ENCODE data around the gene VOPP1.
"Not testable (repeated sequence)": the region's sequence is repeated elsewhere in the genome, so short reads cannot be mapped to it uniquely, and the experiment has no call there.

VOPP1 gene

DNA sequence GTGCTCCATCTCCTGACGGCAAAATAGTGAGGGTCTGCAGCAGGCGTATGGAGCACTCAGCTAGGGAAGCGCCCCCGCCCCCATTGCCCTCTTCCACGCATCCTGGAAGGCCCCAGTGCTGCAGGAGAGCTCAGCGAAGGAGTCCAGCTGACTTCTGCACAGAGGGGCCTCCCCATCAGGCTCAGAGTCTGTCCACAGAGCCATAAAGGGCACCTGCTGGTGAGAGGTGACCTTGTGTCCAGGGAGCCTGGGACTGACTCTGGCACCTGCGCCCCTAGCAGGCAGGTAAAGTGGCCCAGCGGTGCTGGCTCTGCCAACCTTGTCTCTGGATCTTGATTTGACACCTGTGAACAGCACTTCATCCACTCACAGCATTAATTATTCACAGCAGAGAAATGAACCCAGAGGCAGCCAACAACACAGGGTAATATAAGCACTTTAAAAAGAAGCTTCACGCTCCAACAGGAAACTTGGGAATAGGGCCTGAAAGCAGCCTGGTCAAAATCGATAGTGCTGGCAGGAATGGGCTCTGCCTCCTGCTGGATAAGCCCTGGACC lies 59.6 kb downstream of the VOPP1 start:
- Histone ChIP-seq H4K20me1 (ENCODE audit: control insufficient read depth, insufficient read depth, low read depth, low read length) (no peaks in the 10 kb centered on the region), H3K27me3 (ENCODE audit: control insufficient read depth, low read length) (no peaks in the 10 kb centered on the region), H3K4me1 (ENCODE audit: control insufficient read depth, low read length) (peaks cover 20% of the 10 kb centered on the region), H3K4me3 (ENCODE audit: low read length) (no peak overlapping the region), H3F3A (ENCODE audit: control insufficient read depth, insufficient read depth) (no peaks in the 10 kb centered on the region), H3K79me2 (ENCODE audit: control insufficient read depth, low read length) (0 out of 2 replicates have a peak, but pooled peaks cover 4% of the 10 kb centered on the region), H3K9me2 (replicated peaks; ENCODE audit: control insufficient read depth, low read length) (no peaks in the 10 kb centered on the region), H3K27ac (ENCODE audit: low read depth, low read length) (no peak overlapping the region), H3K9me3 (ENCODE audit: control insufficient read depth, insufficient read depth, low read length) (no peaks in the 10 kb centered on the region), H3K4me2 (ENCODE audit: low read length) (no peak overlapping the region), H3K36me3 (ENCODE audit: control insufficient read depth, low read length) (peaks cover 31% of the 10 kb centered on the region)
- no peak for TF ChIP-seq EZH2phosphoT487 (IDR thresholded peaks at IDR 0.05; ENCODE audit: borderline replicate concordance, low read length)
- TF ChIP-seq, protein P1, sequence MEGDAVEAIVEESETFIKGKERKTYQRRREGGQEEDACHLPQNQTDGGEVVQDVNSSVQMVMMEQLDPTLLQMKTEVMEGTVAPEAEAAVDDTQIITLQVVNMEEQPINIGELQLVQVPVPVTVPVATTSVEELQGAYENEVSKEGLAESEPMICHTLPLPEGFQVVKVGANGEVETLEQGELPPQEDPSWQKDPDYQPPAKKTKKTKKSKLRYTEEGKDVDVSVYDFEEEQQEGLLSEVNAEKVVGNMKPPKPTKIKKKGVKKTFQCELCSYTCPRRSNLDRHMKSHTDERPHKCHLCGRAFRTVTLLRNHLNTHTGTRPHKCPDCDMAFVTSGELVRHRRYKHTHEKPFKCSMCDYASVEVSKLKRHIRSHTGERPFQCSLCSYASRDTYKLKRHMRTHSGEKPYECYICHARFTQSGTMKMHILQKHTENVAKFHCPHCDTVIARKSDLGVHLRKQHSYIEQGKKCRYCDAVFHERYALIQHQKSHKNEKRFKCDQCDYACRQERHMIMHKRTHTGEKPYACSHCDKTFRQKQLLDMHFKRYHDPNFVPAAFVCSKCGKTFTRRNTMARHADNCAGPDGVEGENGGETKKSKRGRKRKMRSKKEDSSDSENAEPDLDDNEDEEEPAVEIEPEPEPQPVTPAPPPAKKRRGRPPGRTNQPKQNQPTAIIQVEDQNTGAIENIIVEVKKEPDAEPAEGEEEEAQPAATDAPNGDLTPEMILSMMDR (IDR thresholded peaks at IDR 0.05; ENCODE audit: low read depth, low read length, poor library complexity, severe bottlenecking): no peak

DNA sequence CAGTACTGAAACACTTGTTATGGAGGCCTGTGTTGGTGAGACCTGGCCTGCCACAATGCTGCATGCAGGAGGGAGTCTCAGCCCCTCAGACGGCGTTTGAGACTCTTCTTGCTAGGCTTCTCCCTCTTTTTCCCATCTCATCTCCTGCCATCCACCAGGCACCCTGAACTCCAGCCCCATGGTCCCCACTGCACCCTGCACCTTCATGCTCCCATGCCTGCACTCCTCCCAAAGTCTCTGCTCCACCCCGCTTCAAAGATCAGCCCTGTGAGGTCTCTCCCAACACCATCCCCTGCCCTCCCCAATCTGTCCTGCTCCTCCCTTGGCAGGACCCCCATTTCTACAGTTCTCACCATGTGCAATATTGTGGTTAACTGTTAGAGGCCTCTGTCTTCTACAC lies 61.7 kb downstream of the VOPP1 start:
- Histone ChIP-seq H3K79me2 (ENCODE audit: control insufficient read depth, low read length) (0 out of 2 replicates have a peak, but pooled peaks cover 7% of the 10 kb centered on the region), H3F3A (ENCODE audit: control insufficient read depth, insufficient read depth) (no peaks in the 10 kb centered on the region), H3K27ac (ENCODE audit: low read depth, low read length) (no peak overlapping the region)

DNA sequence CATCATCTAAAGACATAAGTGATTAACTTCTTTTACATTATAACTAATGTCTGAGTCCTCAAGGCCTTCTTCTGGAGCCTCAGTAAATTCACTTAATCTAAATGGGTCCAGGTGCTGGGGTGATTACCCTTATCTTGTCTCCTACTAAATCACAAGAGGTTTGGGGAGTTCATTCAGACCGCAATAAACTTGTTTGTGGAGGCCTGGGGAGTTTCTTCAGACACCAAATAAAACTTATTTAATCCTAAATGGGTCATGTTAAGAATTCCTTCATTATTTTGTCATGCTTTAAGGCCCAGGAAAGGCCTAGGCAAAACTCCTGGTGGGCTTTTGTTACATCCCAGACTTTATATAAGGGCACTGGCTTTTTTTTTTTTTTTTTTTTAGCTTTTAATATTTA lies 62.1 kb downstream of the VOPP1 start:
- H3K36me3 ChIP-seq (ENCODE audit: control insufficient read depth, low read length): peaks cover 14% of the 10 kb centered on the region
- H3K4me2 ChIP-seq (ENCODE audit: low read length); H3K27me3 ChIP-seq (ENCODE audit: control insufficient read depth, low read length); H3K4me1 ChIP-seq (ENCODE audit: control insufficient read depth, low read length); H3K79me2 ChIP-seq (ENCODE audit: control insufficient read depth, low read length); H3K9me3 ChIP-seq (ENCODE audit: control insufficient read depth, insufficient read depth, low read length); H3K27ac ChIP-seq (ENCODE audit: low read depth, low read length); H4K20me1 ChIP-seq (ENCODE audit: control insufficient read depth, insufficient read depth, low read depth, low read length); H3K4me3 ChIP-seq (ENCODE audit: low read length); H3K9me2 ChIP-seq (replicated peaks; ENCODE audit: control insufficient read depth, low read length); H3F3A ChIP-seq (ENCODE audit: control insufficient read depth, insufficient read depth): not testable (repeated sequence)

More for the DNA sequence above, 61.7 kb downstream of the VOPP1 start:
- H3K4me1 ChIP-seq (ENCODE audit: control insufficient read depth, low read length): peaks cover 8% of the 10 kb centered on the region
- no peaks in the 10 kb centered on the region for H3K27me3 ChIP-seq (ENCODE audit: control insufficient read depth, low read length)
- no peak overlapping the region for H3K4me3 ChIP-seq (ENCODE audit: low read length)
- H3K4me2 ChIP-seq (ENCODE audit: low read length): no peak overlapping the region
- TF ChIP-seq, protein P1 (IDR thresholded peaks at IDR 0.05; ENCODE audit: low read depth, low read length, poor library complexity, severe bottlenecking): no peak
- TF ChIP-seq EZH2phosphoT487 (IDR thresholded peaks at IDR 0.05; ENCODE audit: borderline replicate concordance, low read length): no peak
- no peaks in the 10 kb centered on the region for H4K20me1 ChIP-seq (ENCODE audit: control insufficient read depth, insufficient read depth, low read depth, low read length)
- H3K9me3 ChIP-seq (ENCODE audit: control insufficient read depth, insufficient read depth, low read length): no peaks in the 10 kb centered on the region
- H3K9me2 ChIP-seq (replicated peaks; ENCODE audit: control insufficient read depth, low read length): no peaks in the 10 kb centered on the region
- H3K36me3 ChIP-seq (ENCODE audit: control insufficient read depth, low read length): peaks cover 18% of the 10 kb centered on the region

DNA sequence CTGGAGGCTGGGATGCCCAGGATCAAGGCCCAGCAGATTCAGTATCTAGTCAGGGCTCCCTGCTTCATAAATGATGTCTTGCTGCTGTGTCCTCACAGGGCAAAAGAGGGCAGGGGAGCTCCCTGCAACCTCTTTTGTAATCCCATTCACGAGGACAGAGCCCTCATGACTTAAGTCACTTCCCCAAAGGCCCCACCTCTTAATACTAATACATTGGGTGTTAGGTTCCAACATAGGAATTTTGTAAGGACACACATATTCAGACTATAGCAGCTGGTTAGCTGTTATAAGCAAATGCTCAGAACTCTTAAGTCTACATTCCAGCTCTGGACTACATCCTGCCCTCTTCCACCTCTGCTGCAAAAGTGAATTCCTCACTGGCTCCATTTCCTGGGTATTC lies 63.0 kb downstream of the VOPP1 start:
- peaks cover 12% of the 10 kb centered on the region for H3K36me3 ChIP-seq (ENCODE audit: control insufficient read depth, low read length)
- H3K27me3 ChIP-seq (ENCODE audit: control insufficient read depth, low read length): no peaks in the 10 kb centered on the region
- H3K27ac ChIP-seq (ENCODE audit: low read depth, low read length): no peak overlapping the region
- peaks cover 15% of the 10 kb centered on the region for H3K4me1 ChIP-seq (ENCODE audit: control insufficient read depth, low read length)
- TF ChIP-seq, protein P1 (IDR thresholded peaks at IDR 0.05; ENCODE audit: low read depth, low read length, poor library complexity, severe bottlenecking): no peak
- TF ChIP-seq EZH2phosphoT487 (IDR thresholded peaks at IDR 0.05; ENCODE audit: borderline replicate concordance, low read length): no peak
- peaks cover 7% of the 10 kb centered on the region; the same call in 1 of the 2 replicates for H4K20me1 ChIP-seq (ENCODE audit: control insufficient read depth, insufficient read depth, low read depth, low read length)
- no peak overlapping the region for H3K4me3 ChIP-seq (ENCODE audit: low read length)
- H3F3A ChIP-seq (ENCODE audit: control insufficient read depth, insufficient read depth): no peaks in the 10 kb centered on the region
- H3K9me3 ChIP-seq (ENCODE audit: control insufficient read depth, insufficient read depth, low read length): no peaks in the 10 kb centered on the region
- peaks cover 15% of the 10 kb centered on the region for H3K79me2 ChIP-seq (ENCODE audit: control insufficient read depth, low read length)
- no peak overlapping the region for H3K4me2 ChIP-seq (ENCODE audit: low read length)
- H3K9me2 ChIP-seq (replicated peaks; ENCODE audit: control insufficient read depth, low read length): no peaks in the 10 kb centered on the region

Data from DOHH2 (cell line).